Middle frontal gyrus (tissue), 1 donor: ENCODE data around the gene KREMEN1.

Experiments
- DNase-seq: peaks from one replicate; pipeline ENCODE4 v3.0.0-alpha.2; 2015; ENCODE audit warnings: low spot score; ENCODE audit errors: extremely low spot score

The KREMEN1 gene

DNA sequence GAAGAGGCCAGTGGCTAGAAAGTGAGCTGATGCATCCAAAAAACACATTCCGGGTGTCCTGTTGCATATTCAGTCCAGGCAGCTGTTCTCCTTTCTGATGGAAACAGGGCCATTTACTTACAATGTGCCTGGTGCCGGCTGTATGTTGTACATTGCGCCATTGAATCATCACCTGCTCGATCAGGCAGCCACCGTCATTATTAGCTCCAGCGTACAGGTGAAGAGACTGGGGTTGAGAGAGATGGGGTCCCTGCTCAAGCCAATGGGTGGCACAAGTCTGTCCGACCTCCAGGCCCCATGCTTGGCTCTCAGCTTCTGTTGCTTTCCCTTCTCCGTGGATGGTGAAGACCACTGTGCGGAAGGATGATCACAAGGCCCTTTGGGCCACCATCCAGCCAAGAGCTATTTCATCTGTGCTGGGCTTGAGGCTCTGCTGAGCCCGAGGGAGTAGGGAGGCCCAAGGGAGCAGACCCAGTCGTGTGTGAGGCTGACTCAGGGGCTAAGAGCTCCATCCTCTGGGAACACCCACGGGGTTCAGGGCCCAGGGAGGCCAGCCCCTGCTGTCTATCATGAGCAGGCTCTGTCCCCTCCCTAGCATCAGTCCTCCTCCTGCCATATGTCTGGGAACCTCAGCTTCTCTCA is 112.1 kb downstream of the KREMEN1 start:
- no peak for DNase-seq

DNA sequence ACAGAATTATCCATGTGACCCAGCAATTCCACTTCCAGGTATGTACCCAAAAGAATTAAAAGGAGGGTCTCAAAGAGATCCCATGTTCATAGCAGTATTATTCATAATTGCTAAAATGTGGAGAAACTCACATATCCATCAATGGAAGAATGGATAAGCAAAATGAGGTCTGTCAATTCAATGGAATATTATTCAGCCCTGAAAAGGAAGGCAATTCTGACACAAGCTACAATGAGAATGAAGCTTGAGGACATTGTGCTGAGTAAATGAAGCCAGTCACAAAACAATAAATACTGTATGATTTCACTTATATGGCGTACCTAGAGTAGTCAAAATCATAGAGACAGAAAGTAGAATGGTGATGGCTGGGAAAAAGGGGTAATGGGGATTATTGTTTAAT is 113.5 kb downstream of the KREMEN1 start:
- no peak for DNase-seq

DNA sequence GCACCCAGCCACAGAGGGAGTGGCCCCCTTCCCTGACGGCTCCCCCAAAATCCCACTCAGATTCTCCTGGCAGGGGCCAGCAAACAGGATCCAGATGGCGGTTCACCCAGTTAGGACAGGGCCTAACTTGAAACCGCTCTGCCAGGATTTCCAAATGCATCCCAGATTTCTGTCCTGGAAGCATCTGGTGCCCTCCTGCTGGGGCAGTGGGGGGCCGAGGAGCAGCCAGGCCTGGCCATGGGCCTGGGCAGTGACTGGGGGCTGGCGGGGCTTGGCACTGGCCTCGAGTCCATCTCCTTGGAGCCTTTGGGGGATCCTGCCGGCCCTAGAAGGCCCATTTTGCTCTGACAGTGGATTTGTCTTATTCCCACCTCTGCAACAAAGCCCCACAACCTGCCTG is 115.0 kb downstream of the KREMEN1 start:
- DNase-seq = no peak

DNA sequence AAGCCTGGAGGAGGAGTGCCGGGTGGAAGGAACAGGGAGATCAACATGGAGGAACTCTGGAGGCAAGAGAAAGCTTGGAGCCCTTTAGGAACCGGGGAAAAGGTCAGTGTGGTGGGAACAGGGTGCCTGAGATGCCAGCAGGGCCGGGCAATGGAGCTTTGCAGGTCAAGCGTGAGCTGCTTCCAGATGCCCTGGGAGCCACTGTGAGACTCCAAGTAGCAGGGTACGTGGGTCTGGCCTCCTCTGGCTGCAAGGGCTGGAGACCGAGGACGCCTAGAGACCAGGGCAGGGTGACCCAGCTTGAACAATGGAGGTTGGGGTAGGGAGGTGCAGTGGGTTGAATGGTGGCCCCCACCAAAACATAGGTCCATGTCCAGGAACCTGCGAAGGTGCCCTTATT is 117.2 kb downstream of the KREMEN1 start:
- no peak for DNase-seq

DNA sequence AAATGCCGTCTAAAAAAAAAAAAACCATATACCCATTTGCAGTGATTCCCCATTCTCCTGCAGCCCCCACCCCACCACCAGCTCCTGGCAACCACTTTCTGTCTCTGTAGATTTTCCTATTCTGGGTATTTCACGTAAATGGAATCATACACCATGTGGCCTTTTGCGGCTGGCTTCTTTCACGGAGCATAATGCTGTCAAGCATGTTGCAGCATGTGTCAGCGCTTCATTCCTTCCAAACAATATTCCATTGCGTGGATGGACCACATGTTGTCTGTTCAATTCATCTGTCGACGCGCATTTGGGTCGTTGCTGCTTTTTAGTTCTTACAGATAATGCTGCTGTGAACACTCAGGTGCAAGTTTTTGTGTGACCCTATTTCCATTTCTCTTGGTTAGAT is 118.1 kb downstream of the KREMEN1 start:
- no peak for DNase-seq

DNA sequence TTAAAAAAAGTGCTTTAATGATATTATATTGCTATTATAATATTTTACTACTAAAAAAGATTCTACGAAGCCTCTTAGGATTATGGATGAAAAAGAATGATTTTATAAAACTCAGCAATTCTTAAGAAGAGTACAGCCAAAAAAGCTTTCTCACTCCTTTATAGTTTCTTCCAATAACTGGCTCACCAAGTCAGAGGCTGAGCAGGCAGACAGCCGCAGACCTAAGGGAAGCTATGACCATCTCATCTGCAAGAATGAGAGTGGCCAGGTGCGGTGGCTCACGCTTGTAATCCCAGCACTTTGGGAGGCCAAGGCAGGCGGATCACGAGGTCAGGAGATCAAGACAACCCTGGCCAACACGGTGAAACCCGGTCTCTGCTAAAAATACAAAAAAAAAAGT is 120.2 kb downstream of the KREMEN1 start:
- no peak for DNase-seq

DNA sequence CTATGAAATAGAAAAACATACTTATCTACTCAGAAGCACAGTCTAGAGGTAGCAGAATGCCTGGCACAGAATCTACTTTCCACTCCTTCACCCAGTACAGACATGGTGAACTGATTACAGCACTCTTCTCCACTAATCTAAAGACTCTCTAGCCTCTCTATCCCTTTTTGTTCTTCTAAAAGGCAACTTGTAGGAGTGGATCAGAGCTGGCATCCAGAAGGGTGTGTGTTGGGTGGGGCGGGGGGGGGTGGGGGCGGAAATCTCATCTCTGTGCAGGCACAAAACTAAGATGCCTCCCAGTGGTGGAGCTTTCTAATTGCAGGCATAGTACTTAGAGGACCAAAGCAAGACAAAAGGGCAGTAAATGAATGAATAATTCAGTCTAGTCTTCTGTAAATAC is 121.3 kb downstream of the KREMEN1 start:
- no peak for DNase-seq

DNA sequence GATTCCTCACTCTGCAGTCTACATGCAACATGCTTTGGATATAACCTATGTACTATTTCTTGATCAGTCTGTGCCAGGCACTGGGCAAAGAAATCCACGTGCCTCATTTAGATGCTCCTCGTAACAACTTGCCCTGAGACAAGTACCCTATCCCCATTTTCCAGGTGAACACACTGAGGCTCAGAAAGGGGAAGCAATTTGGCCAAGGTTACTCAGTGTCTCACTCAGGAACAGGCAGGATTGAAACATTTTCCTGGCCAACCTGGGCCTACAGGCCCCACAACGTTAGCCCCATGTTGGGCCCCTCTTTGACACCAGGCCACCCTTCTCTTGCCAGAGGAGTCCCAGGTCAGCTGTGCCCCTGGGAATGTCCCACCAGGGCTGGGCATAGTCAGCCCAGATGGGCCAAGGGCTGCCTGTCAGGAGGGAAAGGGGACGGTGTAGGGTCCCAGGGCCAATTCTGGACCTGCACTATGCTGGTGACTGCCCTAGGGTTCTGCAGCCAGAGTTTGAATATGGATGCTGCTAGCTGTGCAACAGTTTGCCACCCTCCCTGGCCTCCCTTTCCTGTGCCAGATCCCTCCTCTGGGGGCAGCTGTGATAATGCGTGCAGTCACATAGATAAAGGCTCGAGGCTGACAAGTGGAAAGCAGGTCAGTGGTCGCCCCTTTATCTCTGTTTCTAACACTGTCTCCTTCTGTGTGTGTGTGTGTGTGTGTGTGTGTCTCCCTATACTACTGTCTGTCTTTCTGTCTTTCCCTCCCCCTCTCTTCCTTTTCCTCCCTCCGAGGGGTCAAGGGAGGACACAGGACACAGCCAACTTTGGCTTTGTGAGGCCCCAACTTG is 122.5 kb downstream of the KREMEN1 start:
- DNase-seq = no peak

DNA sequence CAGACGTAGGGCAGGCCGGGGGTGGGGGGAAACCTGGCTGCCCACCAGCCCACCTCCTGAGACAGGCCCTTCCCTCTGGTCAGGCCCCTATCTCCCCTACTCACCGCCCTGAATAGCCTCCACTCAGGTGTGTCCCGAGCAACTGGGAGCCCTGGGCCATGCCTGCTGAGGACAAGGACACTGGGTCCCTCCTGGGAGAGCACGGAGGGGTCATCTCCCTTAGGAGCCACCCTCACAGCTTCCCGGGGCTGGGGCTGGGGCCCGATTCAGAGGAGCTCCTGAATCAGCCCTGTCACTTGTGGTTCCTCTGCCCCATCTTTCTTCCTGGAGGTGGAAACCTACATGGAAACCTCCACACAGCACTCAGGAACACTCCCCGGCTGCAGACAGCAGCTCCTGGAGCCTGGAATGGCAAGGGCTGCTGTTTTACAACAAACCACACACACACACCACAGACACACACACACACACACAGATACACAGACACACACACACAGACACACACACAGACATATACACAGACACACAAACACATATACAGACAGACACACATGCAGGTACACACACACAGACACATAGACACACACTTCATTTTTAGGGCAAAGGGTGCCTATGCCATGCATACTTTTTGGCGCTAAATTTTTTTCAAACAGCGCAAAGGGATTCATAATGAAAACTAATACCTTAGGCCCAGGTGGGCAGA is 123.3 kb downstream of the KREMEN1 start:
- no peak for DNase-seq

DNA sequence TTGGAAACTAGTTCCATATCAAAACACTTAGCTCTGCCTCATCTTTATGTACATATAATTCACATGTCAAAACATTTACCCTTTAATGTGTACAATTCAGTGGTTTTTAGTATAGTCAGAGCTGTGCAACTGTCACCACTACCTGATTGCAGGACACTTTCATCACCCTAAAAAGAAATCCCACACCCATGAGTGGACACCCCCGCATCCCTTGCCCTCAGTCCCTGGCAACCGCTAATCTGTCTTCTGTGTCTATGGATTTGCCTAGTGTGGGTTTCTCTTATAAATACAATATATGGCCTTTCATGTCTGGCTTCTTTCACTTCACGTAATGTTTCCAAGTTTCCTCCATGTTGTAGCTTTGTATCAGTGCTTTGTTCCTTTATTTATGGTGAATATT is 124.3 kb downstream of the KREMEN1 start:
- no peak for DNase-seq

DNA sequence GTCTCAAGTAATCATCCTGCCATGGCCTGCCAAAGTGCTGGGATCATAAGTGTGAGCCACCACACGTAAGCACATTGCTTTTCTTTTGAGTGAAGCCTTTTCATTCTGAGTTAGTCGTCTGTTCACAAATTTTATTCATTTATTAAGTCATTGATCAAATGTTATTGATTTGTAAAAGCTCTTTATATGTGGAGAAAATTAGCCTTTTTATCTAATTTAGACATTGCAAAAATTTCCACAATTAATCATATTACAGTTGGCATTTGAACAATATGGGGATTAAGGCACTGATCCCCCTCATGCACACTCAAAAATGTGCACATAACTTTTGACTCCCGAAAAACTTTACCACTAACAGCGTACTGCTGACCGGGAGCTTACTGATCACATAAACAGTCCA is 125.4 kb downstream of the KREMEN1 start:
- DNase-seq = no peak

DNA sequence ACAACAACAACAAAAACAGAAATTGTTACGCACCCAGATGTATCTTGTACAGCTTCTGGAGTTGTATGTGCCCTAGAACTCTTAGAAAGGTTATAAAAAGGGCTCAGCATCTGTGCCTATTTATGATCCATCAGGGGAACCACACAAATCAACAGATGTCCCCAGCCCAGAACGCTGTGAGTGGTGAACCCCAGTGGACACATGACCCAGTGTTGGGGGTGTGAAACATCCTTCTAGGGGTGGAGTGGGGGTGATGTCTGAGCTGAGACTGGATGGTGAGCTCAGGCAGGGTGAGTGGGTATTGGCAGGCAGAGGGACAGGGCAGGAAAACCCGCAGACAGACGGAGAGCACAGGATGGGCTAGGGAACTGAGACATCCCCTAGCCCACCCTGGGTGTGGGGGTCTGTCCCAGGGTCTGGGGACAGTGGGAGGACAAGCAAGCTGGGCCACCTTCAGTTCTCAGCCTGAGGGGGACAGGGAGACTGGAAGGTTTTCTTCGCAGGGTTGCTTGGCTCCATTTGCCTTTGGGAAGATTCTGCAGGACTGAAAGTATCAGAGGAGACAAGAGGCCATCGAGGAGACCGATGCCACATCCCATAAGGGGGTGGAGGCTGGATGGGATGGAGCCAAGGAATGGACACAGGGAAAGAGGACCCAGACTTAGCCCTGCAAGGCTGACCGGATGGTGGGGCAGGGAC is 127.0 kb downstream of the KREMEN1 start:
- no peak for DNase-seq

DNA sequence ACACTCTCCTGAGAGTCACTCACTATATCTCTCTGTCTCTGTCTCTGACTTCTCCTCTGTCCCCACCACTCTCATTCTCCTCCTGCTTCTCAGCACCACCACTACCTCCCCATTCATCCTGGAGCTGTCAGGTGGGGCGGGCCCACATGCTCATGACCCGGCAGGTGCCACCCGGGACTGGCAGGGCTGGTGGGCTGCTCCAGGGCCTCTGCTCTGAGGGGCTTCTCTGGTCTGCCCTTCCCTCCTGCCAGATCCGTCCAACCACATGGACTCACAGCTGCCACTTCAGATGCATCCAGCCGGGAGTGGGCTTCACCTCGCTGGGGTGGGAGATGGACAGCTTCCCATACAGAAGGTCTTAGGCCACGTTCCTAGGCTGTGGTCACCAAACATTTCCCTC is 128.1 kb downstream of the KREMEN1 start:
- DNase-seq = no peak

DNA sequence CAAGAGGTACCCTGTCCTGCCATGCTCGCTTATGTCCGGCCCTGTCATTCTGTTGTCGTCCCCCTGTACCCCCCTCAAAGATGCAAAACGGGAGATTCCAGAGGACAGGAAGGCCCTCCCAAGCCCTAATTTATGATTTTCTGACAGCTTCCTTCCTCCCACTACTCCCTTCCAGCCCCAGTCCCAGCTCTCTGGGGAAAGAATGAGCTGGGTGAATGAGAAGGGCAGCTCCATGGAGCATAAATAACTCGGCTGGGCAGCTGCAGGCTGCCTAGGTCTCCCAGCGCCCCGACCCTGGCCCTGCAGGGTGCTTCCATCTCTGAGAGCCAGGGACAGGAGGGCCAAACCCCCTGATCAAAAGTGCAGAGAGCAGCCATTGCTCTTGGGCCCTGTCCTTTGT is 128.9 kb downstream of the KREMEN1 start:
- DNase-seq = no peak

DNA sequence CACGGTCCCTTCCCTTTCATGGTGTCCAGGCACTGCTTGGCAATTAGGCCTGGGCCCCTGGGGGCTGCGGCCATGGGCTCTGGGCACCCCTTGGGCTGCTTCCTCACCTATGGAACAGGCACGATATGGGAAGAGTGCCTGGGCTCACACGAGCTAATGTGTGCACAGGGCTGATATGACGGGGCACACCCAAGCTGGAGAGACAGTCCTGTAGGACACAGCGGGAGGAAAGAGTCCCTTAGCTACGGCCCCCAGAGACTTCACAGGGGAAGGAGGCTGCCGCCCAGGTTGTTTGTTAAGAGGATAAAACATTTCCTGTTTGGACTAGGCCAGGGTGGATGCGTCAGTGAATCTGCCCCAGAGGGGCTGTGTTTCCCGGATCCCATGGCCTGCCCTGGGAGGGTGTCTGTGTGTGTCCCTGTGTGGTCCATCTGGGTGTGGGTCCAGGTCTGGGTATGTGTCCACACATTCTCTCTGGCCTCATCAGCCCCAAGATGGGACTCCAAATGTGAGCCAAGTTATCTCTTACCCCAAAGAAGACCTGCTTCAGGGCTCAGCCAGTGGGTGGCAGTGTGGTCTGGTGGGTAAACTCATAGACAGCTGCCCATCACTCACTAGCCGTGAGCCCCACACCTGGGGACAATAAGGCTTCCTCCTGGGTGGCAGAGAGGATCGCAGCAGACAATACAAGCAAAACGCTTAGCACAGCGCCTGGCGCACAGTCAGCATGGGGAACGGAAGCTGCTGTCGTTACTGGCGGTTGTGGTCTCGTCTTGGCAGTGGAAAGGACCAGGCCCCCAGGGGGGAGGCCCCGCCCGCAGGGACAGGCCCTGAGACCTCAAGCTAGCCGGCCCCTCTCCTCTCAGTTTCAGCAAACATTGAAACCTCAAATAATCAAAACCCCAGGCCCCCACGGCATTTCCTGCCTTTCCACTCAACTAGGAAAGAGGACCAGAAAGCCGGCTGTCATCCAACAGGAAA is 129.7 kb downstream of the KREMEN1 start:
- DNase-seq = no peak

DNA sequence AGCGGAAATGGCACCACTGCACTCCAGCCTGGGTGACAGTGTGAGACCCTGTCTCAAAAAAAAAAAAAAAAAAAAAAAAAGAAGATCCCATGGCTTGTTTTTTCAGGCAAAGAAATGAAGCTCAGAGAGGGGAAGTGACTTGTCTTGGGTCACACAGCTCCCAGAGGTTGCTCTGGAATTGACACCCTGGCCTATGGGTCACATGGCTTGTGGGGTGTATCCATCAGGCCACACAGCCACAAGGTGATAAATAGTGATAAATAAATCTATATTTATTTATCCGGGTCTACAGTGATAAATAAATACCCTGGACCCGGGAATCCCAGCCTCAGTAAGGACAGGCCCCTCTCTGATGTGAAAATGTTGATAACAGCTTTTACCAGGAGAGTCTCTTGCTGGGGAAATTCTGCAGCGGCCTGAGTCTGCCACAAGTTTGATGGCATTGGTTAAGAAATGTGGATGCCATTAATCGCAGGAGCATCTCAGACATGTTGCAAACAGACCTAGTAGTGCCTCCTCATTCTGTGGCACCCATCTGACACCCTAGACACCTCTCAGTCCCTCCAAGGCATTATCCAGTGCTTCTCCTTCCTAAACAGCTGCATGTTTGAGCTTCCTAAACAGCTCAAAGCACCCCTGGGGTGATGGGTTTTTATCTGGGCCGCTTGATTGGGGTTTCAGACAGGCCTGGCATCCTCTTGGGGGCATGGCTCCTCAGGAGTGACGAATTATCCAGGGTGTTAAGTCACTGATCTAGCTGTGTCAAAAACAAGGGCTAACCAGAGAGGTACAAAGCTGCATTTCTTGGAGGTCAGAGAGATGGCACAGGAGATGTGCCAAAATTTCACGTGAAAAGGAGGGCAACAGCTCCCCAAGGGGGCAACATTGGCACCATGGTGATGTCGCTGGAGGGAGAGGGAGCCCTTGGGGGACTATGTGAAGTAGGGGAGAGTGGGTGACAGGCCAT is 130.9 kb downstream of the KREMEN1 start:
- DNase-seq = no peak

DNA sequence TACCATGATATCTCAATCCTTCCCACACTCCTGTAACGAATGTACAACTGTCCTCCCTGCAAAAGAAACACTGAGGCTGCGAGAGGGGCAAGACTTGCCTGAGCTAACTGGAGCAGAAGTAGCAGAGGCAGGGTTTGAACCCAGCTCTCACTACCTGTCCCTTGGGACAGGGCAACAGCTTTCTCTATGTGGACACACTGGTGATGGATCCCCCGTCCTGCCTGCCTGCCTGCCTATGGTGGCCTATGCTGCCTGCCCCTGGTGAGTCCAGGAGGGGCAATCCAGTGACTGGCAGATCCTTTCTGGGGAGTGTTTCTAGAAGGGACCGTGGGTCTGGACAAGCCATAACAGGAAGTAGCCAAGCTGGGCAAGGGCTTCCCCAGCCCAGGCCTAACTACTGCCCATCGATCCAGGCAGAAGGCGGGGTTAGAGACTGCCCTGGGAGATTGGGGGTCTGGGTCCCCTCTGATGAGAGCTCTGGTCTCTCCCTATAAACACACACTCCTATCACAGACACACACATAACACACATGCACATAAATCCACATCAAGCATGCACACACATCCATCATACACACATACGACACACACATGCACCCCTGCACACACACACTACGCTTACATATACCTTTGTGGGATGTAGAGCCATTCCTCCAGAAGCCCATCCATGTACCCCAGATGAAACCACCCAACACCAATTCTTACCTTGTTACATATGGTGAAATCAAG is 131.8 kb downstream of the KREMEN1 start:
- DNase-seq = no peak

DNA sequence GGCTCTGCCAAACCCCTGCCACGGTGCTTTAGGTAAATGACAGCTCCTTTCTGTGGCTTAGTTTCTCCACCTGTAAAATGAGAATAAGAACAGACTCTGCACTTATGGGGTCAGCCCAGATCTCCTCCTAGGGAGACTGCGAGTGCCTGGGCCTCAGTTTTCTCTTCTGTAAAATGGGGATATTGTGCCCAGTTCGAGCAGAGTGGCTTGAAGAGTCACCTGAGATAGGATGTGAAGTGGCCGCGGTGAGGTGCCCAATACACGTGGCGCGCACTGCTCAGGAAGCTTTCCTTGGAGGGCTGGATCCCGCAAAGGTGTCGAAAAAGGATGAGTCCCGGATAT is 132.4 kb downstream of the KREMEN1 start:
- DNase-seq = no peak
